Measurements from ENCODE around the gene CNN2.

CNN2 gene

DNA sequence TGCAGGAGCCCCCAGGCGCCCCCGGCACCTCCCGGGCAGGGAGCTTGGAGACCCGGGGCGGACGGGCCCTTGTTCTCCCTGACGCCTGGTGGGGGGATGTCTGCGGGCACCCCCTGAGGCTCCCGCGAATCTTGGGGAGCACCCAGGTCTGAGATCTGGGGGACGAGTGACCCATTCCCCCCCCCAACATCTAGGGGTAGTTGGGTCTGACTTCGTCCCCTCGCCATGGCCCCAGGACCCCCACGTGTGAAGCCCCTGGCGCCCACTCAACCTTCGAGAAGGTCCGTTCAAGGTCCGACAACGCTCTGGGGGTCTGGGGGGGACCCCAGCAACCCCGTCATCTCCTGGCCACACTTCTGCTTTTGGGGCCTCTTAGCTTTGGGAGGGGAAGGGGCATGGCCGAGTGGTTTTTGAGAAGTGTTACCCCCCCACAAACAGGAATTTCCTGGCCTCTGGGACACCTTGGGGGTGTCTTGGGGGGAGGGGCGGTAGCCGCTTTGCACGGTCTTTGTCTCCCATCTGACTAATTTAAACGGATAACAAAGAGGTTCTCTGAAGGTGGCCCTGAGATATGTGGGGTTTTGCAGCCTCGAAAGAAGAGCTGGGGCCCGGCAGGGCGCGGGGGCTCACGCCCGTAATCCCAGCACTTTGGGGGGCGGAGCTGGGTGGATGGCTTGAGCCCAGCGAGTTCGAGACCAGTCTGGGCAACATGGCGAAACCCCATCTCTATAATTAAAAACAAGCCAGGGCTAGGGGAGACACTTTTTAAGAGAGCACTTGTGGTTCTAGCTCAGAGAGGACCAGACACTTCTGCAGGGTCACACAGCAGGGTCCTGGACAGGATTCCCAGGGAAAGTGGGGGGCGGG, 608 bp downstream of the CNN2 start:
- no peak for DNase-seq (ENCODE audit: low read depth in 1 of 2, low spot score in 1 of 2)

DNA sequence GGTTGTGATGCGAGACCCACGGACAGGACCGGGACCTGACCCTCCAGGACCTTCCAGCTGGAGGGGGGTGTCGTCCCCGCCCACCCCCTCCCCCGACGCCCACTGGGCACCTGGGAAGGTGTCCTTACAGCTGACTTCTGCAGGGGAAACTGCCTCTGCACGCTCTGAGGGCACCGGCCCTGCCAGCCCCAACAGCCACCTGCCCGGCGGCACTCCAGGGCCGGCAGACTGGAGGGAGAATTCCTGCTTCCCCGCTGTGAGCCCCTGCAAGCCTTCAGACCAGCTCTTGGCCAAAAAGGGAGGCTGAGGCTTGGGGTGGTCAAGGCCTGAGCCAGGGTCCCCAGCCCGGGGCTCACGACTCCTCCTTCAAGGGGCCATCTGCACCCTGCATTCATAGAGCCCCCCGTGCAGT, 1.2 kb downstream of the CNN2 start:
- no peak for DNase-seq (ENCODE audit: low read depth in 1 of 2, low spot score in 1 of 2)

GRCh38 chr19:1028062-1028926, 1.9 kb downstream of the CNN2 start:
- peak in 1 of 2 donors; percentile 39 for DNase-seq (ENCODE audit: low read depth in 1 of 2, low spot score in 1 of 2)

- no peak for DNase-seq (ENCODE audit: low read depth in 1 of 2, low spot score in 1 of 2)
These were observed 6.0 kb downstream of the CNN2 start for GRCh38 chr19:1032264-1032867.

GRCh38 chr19:1035998-1036621, 9.7 kb downstream of the CNN2 start:
- no peak for DNase-seq (ENCODE audit: low read depth in 1 of 2, low spot score in 1 of 2)

DNA sequence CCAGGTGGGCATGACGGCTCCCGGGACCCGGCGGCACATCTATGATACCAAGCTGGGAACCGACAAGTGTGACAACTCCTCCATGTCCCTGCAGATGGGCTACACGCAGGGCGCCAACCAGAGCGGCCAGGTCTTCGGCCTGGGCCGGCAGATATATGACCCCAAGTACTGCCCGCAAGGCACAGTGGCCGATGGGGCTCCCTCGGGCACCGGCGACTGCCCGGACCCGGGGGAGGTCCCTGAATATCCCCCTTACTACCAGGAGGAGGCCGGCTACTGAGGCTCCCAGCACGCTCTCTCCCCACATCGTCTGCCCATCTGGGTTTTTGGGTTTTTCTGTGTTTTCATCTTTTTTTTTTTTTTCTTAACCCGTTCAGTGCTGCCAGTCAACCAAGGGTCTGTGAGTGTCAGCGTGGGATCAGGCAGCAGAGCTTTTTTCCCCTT, 11.2 kb downstream of the CNN2 start:
- no peak for DNase-seq (ENCODE audit: low read depth in 1 of 2, low spot score in 1 of 2)

GRCh38 chr19:1038978-1039645, 12.7 kb downstream of the CNN2 start:
- DNase-seq (ENCODE audit: low read depth in 1 of 2, low spot score in 1 of 2): no peak

DNA sequence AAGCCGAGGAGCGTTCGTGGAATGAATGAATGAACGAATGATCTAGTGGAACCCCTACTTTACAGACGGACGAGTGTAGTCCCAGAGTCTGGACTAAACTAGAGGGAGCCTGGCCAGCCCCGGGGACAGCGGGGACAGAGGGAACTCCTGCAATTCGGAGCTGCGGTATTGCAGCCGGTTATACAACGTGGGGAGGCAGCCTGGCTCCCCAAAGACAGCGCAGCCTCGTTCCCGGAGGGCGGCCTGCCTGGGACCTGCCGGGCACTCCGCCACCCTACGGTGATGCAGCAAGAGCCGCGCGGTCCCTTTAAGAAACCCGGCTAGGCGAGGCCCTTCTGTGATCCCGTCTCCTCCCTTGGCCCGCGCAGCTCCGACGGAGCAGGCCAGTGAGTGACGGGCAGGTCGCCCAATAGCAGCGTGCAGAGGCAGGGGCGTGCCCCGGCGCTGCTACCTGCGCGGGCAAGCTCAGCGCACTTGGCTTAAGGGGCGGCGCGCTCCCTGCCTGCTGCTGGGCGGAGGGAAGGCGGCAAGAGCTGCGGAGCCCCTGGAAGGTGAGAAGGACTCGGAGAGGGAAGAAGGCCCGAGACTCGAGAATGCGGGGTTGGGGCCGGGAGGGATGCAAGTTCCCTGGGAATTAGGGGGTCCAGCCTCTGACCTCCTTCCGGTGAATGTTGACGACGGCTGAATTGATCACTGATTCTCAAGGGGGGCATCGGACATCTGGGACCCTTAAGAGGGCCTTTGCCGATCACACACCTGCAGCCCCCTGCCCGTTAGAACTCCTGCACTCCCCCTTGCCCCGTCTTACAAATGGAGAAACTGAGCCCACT, 13.5 kb downstream of the CNN2 start, which contains the start of gene ABCA7:
TSS of gene ABCA7 (plus strand) at position 462 of the 830 bp plus-strand sequence. CDS start 1,255 bp downstream, outside the sequence.
- peak; percentile 99 to 100 for DNase-seq (ENCODE audit: low read depth in 1 of 2, low spot score in 1 of 2)

GRCh38 chr19:1040476-1041271, 14.3 kb downstream of the CNN2 start:
- DNase-seq (ENCODE audit: low read depth in 1 of 2, low spot score in 1 of 2): peak; percentile 83 to 86

DNA sequence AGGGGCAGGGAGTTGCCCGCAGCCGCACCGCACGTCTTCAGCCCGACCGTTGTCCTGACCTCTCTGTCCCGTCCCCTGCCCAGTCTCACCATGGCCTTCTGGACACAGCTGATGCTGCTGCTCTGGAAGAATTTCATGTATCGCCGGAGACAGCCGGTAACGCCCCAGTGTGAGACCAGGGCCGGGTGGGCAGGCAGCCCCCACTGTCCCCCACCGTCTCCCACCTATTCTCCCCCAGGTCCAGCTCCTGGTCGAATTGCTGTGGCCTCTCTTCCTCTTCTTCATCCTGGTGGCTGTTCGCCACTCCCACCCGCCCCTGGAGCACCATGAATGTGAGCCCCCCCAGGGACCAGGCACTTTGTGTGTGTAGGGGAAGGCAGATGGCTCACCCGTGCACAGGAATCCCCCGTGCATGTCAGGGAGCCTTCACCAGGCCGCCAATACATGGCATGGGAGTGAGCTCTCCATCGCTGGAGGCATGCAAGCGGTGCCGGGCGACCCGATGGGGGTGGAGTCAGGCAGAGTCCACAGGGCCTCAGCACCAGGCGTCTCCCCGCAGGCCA, 14.9 kb downstream of the CNN2 start:
- no peak for DNase-seq (ENCODE audit: low read depth in 1 of 2, low spot score in 1 of 2)

GRCh38 chr19:1041835-1042685, 15.7 kb downstream of the CNN2 start:
- no peak for DNase-seq (ENCODE audit: low read depth in 1 of 2, low spot score in 1 of 2)

DNA sequence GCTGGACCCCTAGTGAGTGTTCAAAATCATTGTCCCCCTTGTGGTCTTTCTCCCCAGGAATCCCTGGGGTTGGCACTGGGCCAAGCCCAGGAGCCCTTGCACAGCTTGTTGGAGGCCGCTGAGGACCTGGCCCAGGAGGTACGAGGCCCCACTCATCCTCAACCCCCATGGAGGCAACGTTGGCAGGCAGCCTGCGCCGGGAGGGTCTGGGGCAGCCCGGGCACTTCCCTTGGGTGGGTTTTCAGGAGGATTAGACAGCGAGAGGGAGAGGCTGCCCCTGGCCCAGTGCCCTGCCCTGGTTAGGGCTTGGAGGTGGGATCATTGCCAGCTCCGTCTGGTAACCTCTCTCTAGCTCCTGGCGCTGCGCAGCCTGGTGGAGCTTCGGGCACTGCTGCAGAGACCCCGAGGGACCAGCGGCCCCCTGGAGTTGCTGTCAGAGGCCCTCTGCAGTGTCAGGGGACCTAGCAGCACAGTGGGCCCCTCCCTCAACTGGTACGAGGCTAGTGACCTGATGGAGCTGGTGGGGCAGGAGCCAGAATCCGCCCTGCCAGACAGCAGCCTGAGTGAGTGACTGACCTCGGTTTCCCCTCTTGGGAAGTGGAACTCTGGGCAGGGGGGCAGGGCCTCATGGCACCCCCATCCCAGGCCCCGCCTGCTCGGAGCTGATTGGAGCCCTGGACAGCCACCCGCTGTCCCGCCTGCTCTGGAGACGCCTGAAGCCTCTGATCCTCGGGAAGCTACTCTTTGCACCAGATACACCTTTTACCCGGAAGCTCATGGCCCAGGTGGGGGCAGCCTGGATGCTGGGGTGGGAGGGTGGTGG, 16.5 kb downstream of the CNN2 start:
- DNase-seq (ENCODE audit: low read depth in 1 of 2, low spot score in 1 of 2): no peak

- no peak for DNase-seq (ENCODE audit: low read depth in 1 of 2, low spot score in 1 of 2)
These were observed 18.8 kb downstream of the CNN2 start for GRCh38 chr19:1045247-1045603.

DNA sequence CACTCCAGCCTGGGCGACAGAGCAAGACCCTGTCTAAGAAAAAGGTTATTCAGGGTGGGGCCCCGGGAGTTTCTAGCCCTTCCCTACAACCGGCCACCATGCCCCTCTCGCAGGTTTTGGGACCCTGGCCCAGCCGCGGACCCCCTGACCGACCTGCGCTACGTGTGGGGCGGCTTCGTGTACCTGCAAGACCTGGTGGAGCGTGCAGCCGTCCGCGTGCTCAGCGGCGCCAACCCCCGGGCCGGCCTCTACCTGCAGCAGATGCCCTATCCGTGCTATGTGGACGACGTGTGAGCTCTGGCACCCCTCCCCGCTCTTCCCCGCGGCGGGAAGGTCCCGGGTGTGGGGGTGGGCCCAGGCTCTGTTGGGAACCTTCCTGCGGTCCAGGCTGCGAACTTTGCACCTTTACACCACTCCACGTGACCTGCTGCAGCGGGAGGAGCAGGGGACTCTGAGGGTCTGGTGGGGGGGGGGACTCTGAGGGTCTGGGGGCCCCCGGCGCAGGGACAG, 19.8 kb downstream of the CNN2 start:
- no peak for DNase-seq (ENCODE audit: low read depth in 1 of 2, low spot score in 1 of 2)

- DNase-seq (ENCODE audit: low read depth in 1 of 2, low spot score in 1 of 2): no peak
These were observed 20.7 kb downstream of the CNN2 start for GRCh38 chr19:1046836-1047695.
